Liver (tissue), 3 donors: ENCODE results near the gene LIPI.

Source experiments
- EGR1 ChIP-seq, 2 donors: IDR thresholded peaks; 2 replicates each; pipeline ENCODE4 v1.6.1; 2016 to 2018; ENCODE audit warnings: antibody characterized with exemption in 2 of 2, low read depth in 2 of 2
- GABPA ChIP-seq, 2 donors: IDR thresholded peaks in 1 of 2; conservative IDR thresholded peaks in 1 of 2; 2 replicates each; pipeline ENCODE4 v1.6.1; 2016; ENCODE audit warnings: antibody characterized with exemption in 2 of 2, mild to moderate bottlenecking in 1 of 2, moderate library complexity in 1 of 2
- HNF4A ChIP-seq, 2 donors: conservative IDR thresholded peaks; 2 replicates each; pipeline ENCODE4 v1.6.1; 2016; ENCODE audit warnings: antibody characterized with exemption in 2 of 2, mild to moderate bottlenecking in 2 of 2
- HNF4G ChIP-seq: IDR thresholded peaks from 2 replicates; pipeline ENCODE4 v1.6.1; 2016; ENCODE audit warnings: antibody characterized with exemption
- JUND ChIP-seq, 2 donors: IDR thresholded peaks; 2 replicates each; pipeline ENCODE4 v1.6.1; 2016; ENCODE audit warnings: antibody characterized with exemption in 2 of 2
- NR2F2 ChIP-seq: IDR thresholded peaks from 2 replicates; pipeline ENCODE4 v1.6.1; 2016; ENCODE audit warnings: antibody characterized with exemption
- RAD21 ChIP-seq, 2 donors: IDR thresholded peaks; 2 replicates each; pipeline ENCODE4 v1.6.1; 2016; ENCODE audit warnings: antibody characterized with exemption in 2 of 2, mild to moderate bottlenecking in 2 of 2
- SP1 ChIP-seq: IDR thresholded peaks from 2 replicates; pipeline ENCODE4 v1.6.1; 2018; ENCODE audit warnings: antibody characterized with exemption, mild to moderate bottlenecking
- TAF1 ChIP-seq: conservative IDR thresholded peaks from 2 replicates; pipeline ENCODE4 v1.6.1; 2016; ENCODE audit warnings: antibody characterized with exemption, mild to moderate bottlenecking
- TF ChIP-seq, protein P1 (sequence below): fragments of 150-350 bp; IDR thresholded peaks from 2 replicates; pipeline ENCODE4 v1.5.1; 2017; ENCODE audit warnings: improper control_type of control experiment, low read depth, low read length; ENCODE audit not compliant: missing input control
- TF ChIP-seq, protein P2 (sequence below): IDR thresholded peaks from 2 replicates; pipeline ENCODE4 v1.6.1; 2016; ENCODE audit warnings: antibody characterized with exemption
- TF ChIP-seq, protein P3 (sequence below): IDR thresholded peaks from 2 replicates; pipeline ENCODE4 v1.6.1; 2016; ENCODE audit warnings: antibody characterized with exemption
- TF ChIP-seq, protein P4 (sequence below): IDR thresholded peaks from 2 replicates; pipeline ENCODE4 v1.6.1; 2016; ENCODE audit warnings: antibody characterized with exemption
- TF ChIP-seq, protein P5 (sequence below): IDR thresholded peaks from 2 replicates; pipeline ENCODE4 v1.6.1; 2016; ENCODE audit warnings: antibody characterized with exemption, mild to moderate bottlenecking
- donor health status: healthy.
- donor health status: healthy.

DNA sequence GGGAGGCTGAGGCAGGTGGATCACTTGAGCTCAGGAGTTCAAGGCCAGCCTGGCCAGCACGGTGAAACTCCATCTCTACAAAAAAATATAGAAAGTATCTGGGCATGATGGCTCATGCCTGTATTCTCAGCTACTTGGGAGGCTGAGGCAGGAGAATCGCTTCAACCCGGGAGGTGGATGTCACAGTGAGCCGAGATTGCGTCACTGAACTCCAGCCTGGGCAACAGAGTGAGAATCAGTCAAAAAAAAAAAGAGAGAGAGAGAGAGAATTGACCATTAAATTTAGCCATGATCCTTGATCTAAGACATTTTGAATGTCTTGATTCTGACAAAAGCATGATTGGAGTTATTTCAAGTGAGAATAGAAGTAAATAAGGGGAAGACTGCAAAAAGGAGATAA is 24.3 kb upstream of the LIPI start:
- TF ChIP-seq, protein P1, sequence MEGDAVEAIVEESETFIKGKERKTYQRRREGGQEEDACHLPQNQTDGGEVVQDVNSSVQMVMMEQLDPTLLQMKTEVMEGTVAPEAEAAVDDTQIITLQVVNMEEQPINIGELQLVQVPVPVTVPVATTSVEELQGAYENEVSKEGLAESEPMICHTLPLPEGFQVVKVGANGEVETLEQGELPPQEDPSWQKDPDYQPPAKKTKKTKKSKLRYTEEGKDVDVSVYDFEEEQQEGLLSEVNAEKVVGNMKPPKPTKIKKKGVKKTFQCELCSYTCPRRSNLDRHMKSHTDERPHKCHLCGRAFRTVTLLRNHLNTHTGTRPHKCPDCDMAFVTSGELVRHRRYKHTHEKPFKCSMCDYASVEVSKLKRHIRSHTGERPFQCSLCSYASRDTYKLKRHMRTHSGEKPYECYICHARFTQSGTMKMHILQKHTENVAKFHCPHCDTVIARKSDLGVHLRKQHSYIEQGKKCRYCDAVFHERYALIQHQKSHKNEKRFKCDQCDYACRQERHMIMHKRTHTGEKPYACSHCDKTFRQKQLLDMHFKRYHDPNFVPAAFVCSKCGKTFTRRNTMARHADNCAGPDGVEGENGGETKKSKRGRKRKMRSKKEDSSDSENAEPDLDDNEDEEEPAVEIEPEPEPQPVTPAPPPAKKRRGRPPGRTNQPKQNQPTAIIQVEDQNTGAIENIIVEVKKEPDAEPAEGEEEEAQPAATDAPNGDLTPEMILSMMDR = no peak
- TF ChIP-seq GABPA (IDR thresholded peaks at IDR 0.05 in 1 of 2, conservative IDR thresholded peaks at IDR 0.05 in 1 of 2) (no peak), TAF1 (no peak), RAD21 (IDR thresholded peaks at IDR 0.05) (no peak), JUND (IDR thresholded peaks at IDR 0.05) (no peak), HNF4G (no peak), HNF4A (conservative IDR thresholded peaks at IDR 0.05) (no peak), NR2F2 (no peak), SP1 (no peak), EGR1 (IDR thresholded peaks at IDR 0.05; ENCODE audit: low read depth in 2 of 2) (no peak)
- TF ChIP-seq, protein P2, sequence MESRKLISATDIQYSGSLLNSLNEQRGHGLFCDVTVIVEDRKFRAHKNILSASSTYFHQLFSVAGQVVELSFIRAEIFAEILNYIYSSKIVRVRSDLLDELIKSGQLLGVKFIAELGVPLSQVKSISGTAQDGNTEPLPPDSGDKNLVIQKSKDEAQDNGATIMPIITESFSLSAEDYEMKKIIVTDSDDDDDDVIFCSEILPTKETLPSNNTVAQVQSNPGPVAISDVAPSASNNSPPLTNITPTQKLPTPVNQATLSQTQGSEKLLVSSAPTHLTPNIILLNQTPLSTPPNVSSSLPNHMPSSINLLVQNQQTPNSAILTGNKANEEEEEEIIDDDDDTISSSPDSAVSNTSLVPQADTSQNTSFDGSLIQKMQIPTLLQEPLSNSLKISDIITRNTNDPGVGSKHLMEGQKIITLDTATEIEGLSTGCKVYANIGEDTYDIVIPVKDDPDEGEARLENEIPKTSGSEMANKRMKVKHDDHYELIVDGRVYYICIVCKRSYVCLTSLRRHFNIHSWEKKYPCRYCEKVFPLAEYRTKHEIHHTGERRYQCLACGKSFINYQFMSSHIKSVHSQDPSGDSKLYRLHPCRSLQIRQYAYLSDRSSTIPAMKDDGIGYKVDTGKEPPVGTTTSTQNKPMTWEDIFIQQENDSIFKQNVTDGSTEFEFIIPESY = no peak
- TF ChIP-seq, protein P3, sequence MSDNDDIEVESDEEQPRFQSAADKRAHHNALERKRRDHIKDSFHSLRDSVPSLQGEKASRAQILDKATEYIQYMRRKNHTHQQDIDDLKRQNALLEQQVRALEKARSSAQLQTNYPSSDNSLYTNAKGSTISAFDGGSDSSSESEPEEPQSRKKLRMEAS = no peak
- TF ChIP-seq, protein P4, sequence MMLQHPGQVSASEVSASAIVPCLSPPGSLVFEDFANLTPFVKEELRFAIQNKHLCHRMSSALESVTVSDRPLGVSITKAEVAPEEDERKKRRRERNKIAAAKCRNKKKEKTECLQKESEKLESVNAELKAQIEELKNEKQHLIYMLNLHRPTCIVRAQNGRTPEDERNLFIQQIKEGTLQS = no peak
- TF ChIP-seq, protein P5, sequence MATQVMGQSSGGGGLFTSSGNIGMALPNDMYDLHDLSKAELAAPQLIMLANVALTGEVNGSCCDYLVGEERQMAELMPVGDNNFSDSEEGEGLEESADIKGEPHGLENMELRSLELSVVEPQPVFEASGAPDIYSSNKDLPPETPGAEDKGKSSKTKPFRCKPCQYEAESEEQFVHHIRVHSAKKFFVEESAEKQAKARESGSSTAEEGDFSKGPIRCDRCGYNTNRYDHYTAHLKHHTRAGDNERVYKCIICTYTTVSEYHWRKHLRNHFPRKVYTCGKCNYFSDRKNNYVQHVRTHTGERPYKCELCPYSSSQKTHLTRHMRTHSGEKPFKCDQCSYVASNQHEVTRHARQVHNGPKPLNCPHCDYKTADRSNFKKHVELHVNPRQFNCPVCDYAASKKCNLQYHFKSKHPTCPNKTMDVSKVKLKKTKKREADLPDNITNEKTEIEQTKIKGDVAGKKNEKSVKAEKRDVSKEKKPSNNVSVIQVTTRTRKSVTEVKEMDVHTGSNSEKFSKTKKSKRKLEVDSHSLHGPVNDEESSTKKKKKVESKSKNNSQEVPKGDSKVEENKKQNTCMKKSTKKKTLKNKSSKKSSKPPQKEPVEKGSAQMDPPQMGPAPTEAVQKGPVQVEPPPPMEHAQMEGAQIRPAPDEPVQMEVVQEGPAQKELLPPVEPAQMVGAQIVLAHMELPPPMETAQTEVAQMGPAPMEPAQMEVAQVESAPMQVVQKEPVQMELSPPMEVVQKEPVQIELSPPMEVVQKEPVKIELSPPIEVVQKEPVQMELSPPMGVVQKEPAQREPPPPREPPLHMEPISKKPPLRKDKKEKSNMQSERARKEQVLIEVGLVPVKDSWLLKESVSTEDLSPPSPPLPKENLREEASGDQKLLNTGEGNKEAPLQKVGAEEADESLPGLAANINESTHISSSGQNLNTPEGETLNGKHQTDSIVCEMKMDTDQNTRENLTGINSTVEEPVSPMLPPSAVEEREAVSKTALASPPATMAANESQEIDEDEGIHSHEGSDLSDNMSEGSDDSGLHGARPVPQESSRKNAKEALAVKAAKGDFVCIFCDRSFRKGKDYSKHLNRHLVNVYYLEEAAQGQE = no peak
